T-helper 17 cell (primary cell): Measurements from ENCODE around the gene DAAM1. TPM values are rescaled to one million over a fixed set of nuclear protein-coding genes. Genes with fewer than 3 reads are reported as not detected.
A peak's percentile ranks its signal among the peaks of the same experiment; 100 is the strongest.

ENCODE experiments used
- ATAC-seq: fragments of 150-1000 bp; cut with Tn5 transposase; 2 replicates; pipeline ENCODE4 v1.10.0; 2021; ENCODE audit warnings: mild to moderate bottlenecking, moderate library complexity
- DNase-seq, 3 donors: peaks; one replicate each; pipeline versions ENCODE4 v3.0.0 to v3.0.0-alpha.2; 2020 to 2021
- H3K9me3 ChIP-seq: one replicate; pipeline ENCODE4 v1.7.0; 2013; ENCODE audit warnings: low read length, mild to moderate bottlenecking; ENCODE audit not compliant: control insufficient read depth, poor library complexity, severe bottlenecking
- H3K27ac Mint-ChIP-seq: one replicate; pipeline ENCODE4 v1.8.0; 2022; ENCODE audit warnings: mild to moderate bottlenecking, moderate library complexity, mixed read lengths
- H3K27me3 Mint-ChIP-seq: one replicate; pipeline ENCODE4 v1.8.0; 2022; ENCODE audit warnings: mixed read lengths
- H3K36me3 Mint-ChIP-seq: one replicate; pipeline ENCODE4 v1.8.0; 2022; ENCODE audit warnings: low read depth, mixed read lengths
- H3K4me1 Mint-ChIP-seq: one replicate; pipeline ENCODE4 v1.8.0; 2022; ENCODE audit warnings: mild to moderate bottlenecking, mixed read lengths
- H3K4me3 Mint-ChIP-seq: one replicate; pipeline ENCODE4 v1.8.0; 2022; ENCODE audit warnings: mild to moderate bottlenecking, moderate library complexity, mixed read lengths
- total RNA-seq, 4 donors: library from RNA in 2 of 4; stranded (reverse) in 2 of 4; gene quantifications; one replicate each; pipeline ENCODE4 v1.2.3 and lab custom pipeline; 2022 to 2026

Gene DAAM1
- total RNA-seq (10 to 100 TPM; 22.6 to 25.6 TPM), total RNA-seq (lab: John Stamatoyannopoulos, UW) (20.9 to 21.7 reads per million in 2 donors)

- DNase-seq: peak; percentile 88 to 95 (median 90)
- Mint-ChIP-seq H3K27me3 (peaks cover 11% of the 10 kb centered on the region), H3K4me3 (peak within 1 kb of the TSS; percentile 97), H3K27ac (peak within 1 kb of the TSS; percentile 96), H3K36me3 (no peaks in the 10 kb centered on the region), H3K4me1 (peaks cover 18% of the 10 kb centered on the region)
- H3K9me3 ChIP-seq: no peaks in the 10 kb centered on the region
- ATAC-seq: peak; percentile 93
These were observed at the start of gene DAAM1 for GRCh38 chr14:59188461-59189090. Gene DAAM1 (plus strand): TSS chr14:59188667. CDS start chr14:59263478, 74,811 bp downstream.

- Mint-ChIP-seq H3K4me3 (no peak overlapping the region), H3K36me3 (peaks cover 6% of the 10 kb centered on the region), H3K27me3 (peaks cover 13% of the 10 kb centered on the region), H3K4me1 (no peaks in the 10 kb centered on the region), H3K27ac (no peak overlapping the region)
- ATAC-seq (no peak), DNase-seq (no peak)
- H3K9me3 ChIP-seq: no peaks in the 10 kb centered on the region
These were observed 49.1 kb upstream of the DAAM1 start for GRCh38 chr14:59139324-59139723.

GRCh38 chr14:59140106-59140843 lies 48.2 kb upstream of the DAAM1 start:
- DNase-seq: no peak
- Mint-ChIP-seq H3K27ac (no peak overlapping the region), H3K27me3 (peaks cover 9% of the 10 kb centered on the region), H3K36me3 (peaks cover 4% of the 10 kb centered on the region), H3K4me1 (peaks cover 3% of the 10 kb centered on the region), H3K4me3 (no peak overlapping the region)
- no peak for ATAC-seq
- no peaks in the 10 kb centered on the region for H3K9me3 ChIP-seq

GRCh38 chr14:59146484-59146883 lies 42.0 kb upstream of the DAAM1 start:
- Mint-ChIP-seq H3K4me3 (no peak overlapping the region), H3K27me3 (peaks cover 8% of the 10 kb centered on the region), H3K27ac (no peak overlapping the region), H3K4me1 (peaks cover 6% of the 10 kb centered on the region), H3K36me3 (no peaks in the 10 kb centered on the region)
- DNase-seq: no peak
- no peak for ATAC-seq
- H3K9me3 ChIP-seq: no peaks in the 10 kb centered on the region

- no peak overlapping the region for H3K27ac Mint-ChIP-seq
- H3K4me3 Mint-ChIP-seq: no peak overlapping the region
- no peaks in the 10 kb centered on the region for H3K9me3 ChIP-seq
- H3K27me3 Mint-ChIP-seq: peaks cover 8% of the 10 kb centered on the region
- no peak for ATAC-seq
- no peak for DNase-seq
- H3K4me1 Mint-ChIP-seq: peaks cover 6% of the 10 kb centered on the region
- H3K36me3 Mint-ChIP-seq: no peaks in the 10 kb centered on the region
These were observed 41.5 kb upstream of the DAAM1 start for GRCh38 chr14:59147007-59147406.

- H3K36me3 Mint-ChIP-seq: no peaks in the 10 kb centered on the region
- ATAC-seq (no peak), DNase-seq (no peak)
- no peak overlapping the region for H3K27ac Mint-ChIP-seq
- H3K9me3 ChIP-seq: no peaks in the 10 kb centered on the region
- no peak overlapping the region for H3K4me3 Mint-ChIP-seq
- peaks cover 8% of the 10 kb centered on the region for H3K4me1 Mint-ChIP-seq
- peaks cover 8% of the 10 kb centered on the region for H3K27me3 Mint-ChIP-seq
These were observed 40.0 kb upstream of the DAAM1 start for GRCh38 chr14:59148334-59148900.

- peaks cover 8% of the 10 kb centered on the region for H3K27me3 Mint-ChIP-seq
- H3K4me3 Mint-ChIP-seq: peak overlapping the region; percentile 7
- H3K36me3 Mint-ChIP-seq: peaks cover 2% of the 10 kb centered on the region
- peaks cover 22% of the 10 kb centered on the region for H3K4me1 Mint-ChIP-seq
- DNase-seq (no peak), ATAC-seq (no peak)
- no peaks in the 10 kb centered on the region for H3K9me3 ChIP-seq
- H3K27ac Mint-ChIP-seq: no peak overlapping the region
These were observed 37.5 kb upstream of the DAAM1 start for GRCh38 chr14:59150990-59151389.

GRCh38 chr14:59154373-59154772 lies 34.1 kb upstream of the DAAM1 start:
- Mint-ChIP-seq H3K4me3 (peak overlapping the region; percentile 25), H3K27ac (peak overlapping the region; percentile 84)
- ATAC-seq: peak; percentile 79

GRCh38 chr14:59155886-59156285 lies 32.6 kb upstream of the DAAM1 start:
- ATAC-seq: no peak
- H3K36me3 Mint-ChIP-seq: peaks cover 2% of the 10 kb centered on the region
- H3K27me3 Mint-ChIP-seq: peaks cover 4% of the 10 kb centered on the region

More at GRCh38 chr14:59154373-59154772, 34.1 kb upstream of the DAAM1 start:
- peaks cover 2% of the 10 kb centered on the region for H3K36me3 Mint-ChIP-seq
- peaks cover 19% of the 10 kb centered on the region for H3K4me1 Mint-ChIP-seq
- no peaks in the 10 kb centered on the region for H3K9me3 ChIP-seq
- H3K27me3 Mint-ChIP-seq: peaks cover under 1% of the 10 kb centered on the region
- DNase-seq: no peak

GRCh38 chr14:59159169-59159568 lies 29.3 kb upstream of the DAAM1 start:
- no peaks in the 10 kb centered on the region for H3K9me3 ChIP-seq
- Mint-ChIP-seq H3K27me3 (peaks cover 15% of the 10 kb centered on the region), H3K4me1 (peaks cover 20% of the 10 kb centered on the region), H3K36me3 (no peaks in the 10 kb centered on the region), H3K4me3 (no peak overlapping the region), H3K27ac (no peak overlapping the region)
- DNase-seq: no peak
- ATAC-seq: no peak

More at GRCh38 chr14:59155886-59156285, 32.6 kb upstream of the DAAM1 start:
- DNase-seq: no peak
- H3K9me3 ChIP-seq: no peaks in the 10 kb centered on the region
- Mint-ChIP-seq H3K4me3 (no peak overlapping the region), H3K4me1 (peaks cover 19% of the 10 kb centered on the region), H3K27ac (peak overlapping the region; percentile 84)

GRCh38 chr14:59160506-59160905 lies 28.0 kb upstream of the DAAM1 start:
- ATAC-seq (no peak), DNase-seq (no peak)
- peaks cover 10% of the 10 kb centered on the region for H3K4me1 Mint-ChIP-seq
- no peak overlapping the region for H3K4me3 Mint-ChIP-seq
- H3K36me3 Mint-ChIP-seq: peaks cover 3% of the 10 kb centered on the region
- peaks cover 19% of the 10 kb centered on the region for H3K27me3 Mint-ChIP-seq
- no peaks in the 10 kb centered on the region for H3K9me3 ChIP-seq
- no peak overlapping the region for H3K27ac Mint-ChIP-seq

- H3K27ac Mint-ChIP-seq: no peak overlapping the region
- peaks cover 7% of the 10 kb centered on the region for H3K4me1 Mint-ChIP-seq
- peak; percentile 82 for ATAC-seq
- H3K9me3 ChIP-seq: no peaks in the 10 kb centered on the region
- peaks cover 3% of the 10 kb centered on the region for H3K36me3 Mint-ChIP-seq
- H3K27me3 Mint-ChIP-seq: peaks cover 19% of the 10 kb centered on the region
- peak overlapping the region; percentile 12 for H3K4me3 Mint-ChIP-seq
- DNase-seq: no peak
These were observed 26.8 kb upstream of the DAAM1 start for GRCh38 chr14:59161561-59162175.

- Mint-ChIP-seq H3K4me1 (peaks cover 6% of the 10 kb centered on the region), H3K27ac (no peak overlapping the region), H3K36me3 (peaks cover 5% of the 10 kb centered on the region), H3K4me3 (no peak overlapping the region), H3K27me3 (peaks cover 15% of the 10 kb centered on the region)
- H3K9me3 ChIP-seq: no peaks in the 10 kb centered on the region
- DNase-seq (no peak), ATAC-seq (no peak)
These were observed 22.2 kb upstream of the DAAM1 start for GRCh38 chr14:59166258-59166657.
